H9 (cell line): ENCODE results near the gene NFU1. TPM values are rescaled to one million over a fixed set of nuclear protein-coding genes. Genes with fewer than 3 reads are reported as not detected.

ENCODE experiments used
- DNase-seq: peaks from one replicate; pipeline ENCODE4 v3.0.0-alpha.2; 2017
- H2AFZ ChIP-seq: one replicate; pipeline ENCODE4 v1.6.1; 2013; ENCODE audit warnings: mild to moderate bottlenecking, low read length, control low read depth, moderate library complexity
- H2AK5ac ChIP-seq: 2 replicates; pipeline ENCODE4 v1.6.1; 2013; ENCODE audit warnings: low read length, control low read depth, mixed read lengths; ENCODE audit not compliant: insufficient read length
- H2BK120ac ChIP-seq: one replicate; pipeline ENCODE4 v1.6.1; 2013; ENCODE audit warnings: low read depth, mild to moderate bottlenecking, low read length, control low read depth, inconsistent platforms; ENCODE audit not compliant: poor library complexity, severe bottlenecking
- H2BK12ac ChIP-seq: 2 replicates; pipeline ENCODE4 v1.6.1; 2013; ENCODE audit warnings: low read length, control low read depth, mixed read lengths, low read depth; ENCODE audit not compliant: insufficient read length
- H2BK15ac ChIP-seq: 2 replicates; pipeline ENCODE4 v1.6.1; 2013; ENCODE audit warnings: low read depth, low read length, control low read depth
- H2BK20ac ChIP-seq: one replicate; pipeline ENCODE4 v1.6.1; 2013; ENCODE audit warnings: low read depth, mild to moderate bottlenecking, low read length, control low read depth, inconsistent platforms; ENCODE audit not compliant: poor library complexity, severe bottlenecking
- H2BK5ac ChIP-seq: 2 replicates; pipeline ENCODE4 v1.6.1; 2013; ENCODE audit warnings: low read length, control low read depth, mixed read lengths; ENCODE audit not compliant: insufficient read length
- H3K14ac ChIP-seq: 2 replicates; pipeline ENCODE4 v1.6.1; 2013; ENCODE audit warnings: low read length, control low read depth; ENCODE audit not compliant: insufficient read depth
- H3K18ac ChIP-seq: 2 replicates; pipeline ENCODE4 v1.6.1; 2013; ENCODE audit warnings: low read depth, mild to moderate bottlenecking, mixed read lengths, low read length, control low read depth; ENCODE audit not compliant: insufficient read length
- H3K23ac ChIP-seq: 2 replicates; pipeline ENCODE4 v1.6.1; 2013; ENCODE audit warnings: low read length, control low read depth, mixed read lengths, low read depth; ENCODE audit not compliant: insufficient read length
- H3K23me2 ChIP-seq: 2 replicates; pipeline ENCODE4 v1.6.1; 2013; ENCODE audit warnings: low read depth, mild to moderate bottlenecking, mixed read lengths, low read length, control low read depth; ENCODE audit not compliant: insufficient read length, poor library complexity, severe bottlenecking
- H3K27ac ChIP-seq: 2 replicates; pipeline ENCODE4 v1.5.1; 2013; ENCODE audit warnings: low read length, control low read depth, mixed read lengths, low read depth; ENCODE audit not compliant: insufficient read length
- H3K27me3 ChIP-seq: 2 replicates; pipeline ENCODE4 v1.6.1; 2013; ENCODE audit warnings: low read length, control low read depth, inconsistent platforms; ENCODE audit not compliant: insufficient read depth
- H3K4ac ChIP-seq: 2 replicates; pipeline ENCODE4 v1.6.1; 2013; ENCODE audit warnings: low read depth, mild to moderate bottlenecking, control low read depth, inconsistent platforms, low read length, moderate library complexity
- H3K4me1 ChIP-seq: 2 replicates; pipeline ENCODE4 v1.6.1; 2013; ENCODE audit warnings: low read length, control low read depth, inconsistent platforms; ENCODE audit not compliant: insufficient read depth
- H3K4me2 ChIP-seq: 2 replicates; pipeline ENCODE4 v1.6.1; 2013; ENCODE audit warnings: low read length, control low read depth, mixed read lengths; ENCODE audit not compliant: insufficient read length, insufficient read depth
- H3K56ac ChIP-seq: 2 replicates; pipeline ENCODE4 v1.6.1; 2013; ENCODE audit warnings: low read depth, mild to moderate bottlenecking, mixed read lengths, low read length, control low read depth; ENCODE audit not compliant: insufficient read length
- H3K79me1 ChIP-seq: 2 replicates; pipeline ENCODE4 v1.6.1; 2013; ENCODE audit warnings: low read depth, mild to moderate bottlenecking, moderate library complexity, low read length, control low read depth, inconsistent platforms; ENCODE audit not compliant: insufficient read depth, poor library complexity, severe bottlenecking
- H3K79me2 ChIP-seq: 2 replicates; pipeline ENCODE4 v1.6.1; 2013; ENCODE audit warnings: low read length, control low read depth, inconsistent platforms; ENCODE audit not compliant: insufficient read depth
- H3K9ac ChIP-seq: 2 replicates; pipeline ENCODE4 v1.6.1; 2013; ENCODE audit warnings: low read length, control low read depth, mixed read lengths; ENCODE audit not compliant: insufficient read length; ENCODE audit errors: extremely low read depth
- H3K9me3 ChIP-seq: one replicate; pipeline ENCODE4 v1.6.1; 2013; ENCODE audit warnings: low read depth, low read length, inconsistent platforms; ENCODE audit not compliant: control insufficient read depth
- H3T11ph ChIP-seq: one replicate; pipeline ENCODE4 v1.6.1; 2013; ENCODE audit warnings: mild to moderate bottlenecking, low read length, control low read depth, inconsistent platforms
- H4K20me1 ChIP-seq: one replicate; pipeline ENCODE4 v1.6.1; 2013; ENCODE audit not compliant: control insufficient read depth, insufficient read length, insufficient read depth
- H4K5ac ChIP-seq: 2 replicates; pipeline ENCODE4 v1.6.1; 2013; ENCODE audit warnings: low read depth, mild to moderate bottlenecking, mixed read lengths, low read length, control low read depth; ENCODE audit not compliant: insufficient read length
- H4K8ac ChIP-seq: replicated peaks from 2 replicates; pipeline ENCODE4 v1.6.1; 2013; ENCODE audit warnings: low read length, control low read depth, mixed read lengths, low read depth; ENCODE audit not compliant: insufficient read length
- H4K91ac ChIP-seq: 2 replicates; pipeline ENCODE4 v1.6.1; 2013; ENCODE audit warnings: low read depth, mild to moderate bottlenecking, moderate library complexity, mixed read lengths, low read length, control low read depth; ENCODE audit not compliant: insufficient read length
- H3K27ac Mint-ChIP-seq, 3 experiments: 2 replicates in 2 of 3; 3 replicates in 1 of 3; pipeline ENCODE4 v1.8.0; 2020 to 2021; ENCODE audit warnings: mixed read lengths in 3 of 3, mild to moderate bottlenecking in 1 of 3, moderate library complexity in 1 of 3
- H3K27me3 Mint-ChIP-seq: 2 replicates; pipeline ENCODE4 v1.8.0; 2021; ENCODE audit warnings: low read depth, mild to moderate bottlenecking, moderate library complexity, mixed read lengths
- H3K36me3 Mint-ChIP-seq, 3 experiments: 2 replicates in 2 of 3; 3 replicates in 1 of 3; pipeline ENCODE4 v1.8.0; 2020 to 2021; ENCODE audit warnings: low read depth in 3 of 3, mixed read lengths in 3 of 3; ENCODE audit not compliant: insufficient read depth in 1 of 3
- H3K4me1 Mint-ChIP-seq, 2 experiments: 2 replicates each; pipeline ENCODE4 v1.8.0; 2020; ENCODE audit warnings: mixed read lengths in 2 of 2
- H3K4me3 Mint-ChIP-seq, 2 experiments: 2 replicates in 1 of 2; 3 replicates in 1 of 2; pipeline ENCODE4 v1.8.0; 2020 to 2021; ENCODE audit warnings: mild to moderate bottlenecking in 2 of 2, mixed read lengths in 2 of 2, moderate library complexity in 1 of 2
- H3K9me3 Mint-ChIP-seq, 2 experiments: 2 replicates in 1 of 2; 3 replicates in 1 of 2; pipeline ENCODE4 v1.8.0; 2020; ENCODE audit warnings: mild to moderate bottlenecking in 2 of 2, mixed read lengths in 2 of 2, moderate library complexity in 1 of 2
- WGBS: extraction: QIAGEN DNeasy Blood & Tissue Kit; methylation state at CpG from one replicate; pipeline ENCODE4 v1.1.7; 2013; ENCODE audit warnings: missing lambda C conversion rate, low lambda C conversion rate, mixed read lengths; ENCODE audit not compliant: insufficient read length; ENCODE audit errors: extremely low coverage; 5-methylcytosine and 5-hydroxymethylcytosine counted together
- total RNA-seq: library from RNA; stranded (reverse); gene quantifications from 2 replicates; pipeline ENCODE4 v1.2.1, GENCODE V29; 2021
- TF ChIP-seq, protein P1 (sequence below): fragments of 200-600 bp; sonication (generic); conservative IDR thresholded peaks from 3 replicates; pipeline ENCODE4 v1.8.0; 2021; ENCODE audit warnings: antibody characterized with exemption, mild to moderate bottlenecking

Gene NFU1
- total RNA-seq, 1 experiment from 2014 or later, result 61.4 TPM

- no peak overlapping the region for H4K91ac ChIP-seq
- Mint-ChIP-seq H3K4me1 (peaks cover 18 to 20% of the 10 kb centered on the region in 2 experiments), H3K27ac (no peak overlapping the region), H3K4me3 (no peak overlapping the region), H3K9me3 (no peaks in the 10 kb centered on the region), H3K36me3 (0 out of 7 replicates have a peak, but pooled peaks cover 0 to 2% (median 1%) of the 10 kb centered on the region in 3 experiments), H3K27me3 (no peaks in the 10 kb centered on the region; the same call in 1 of the 2 replicates)
- no peak overlapping the region for H2BK120ac ChIP-seq
- TF ChIP-seq, protein P1, sequence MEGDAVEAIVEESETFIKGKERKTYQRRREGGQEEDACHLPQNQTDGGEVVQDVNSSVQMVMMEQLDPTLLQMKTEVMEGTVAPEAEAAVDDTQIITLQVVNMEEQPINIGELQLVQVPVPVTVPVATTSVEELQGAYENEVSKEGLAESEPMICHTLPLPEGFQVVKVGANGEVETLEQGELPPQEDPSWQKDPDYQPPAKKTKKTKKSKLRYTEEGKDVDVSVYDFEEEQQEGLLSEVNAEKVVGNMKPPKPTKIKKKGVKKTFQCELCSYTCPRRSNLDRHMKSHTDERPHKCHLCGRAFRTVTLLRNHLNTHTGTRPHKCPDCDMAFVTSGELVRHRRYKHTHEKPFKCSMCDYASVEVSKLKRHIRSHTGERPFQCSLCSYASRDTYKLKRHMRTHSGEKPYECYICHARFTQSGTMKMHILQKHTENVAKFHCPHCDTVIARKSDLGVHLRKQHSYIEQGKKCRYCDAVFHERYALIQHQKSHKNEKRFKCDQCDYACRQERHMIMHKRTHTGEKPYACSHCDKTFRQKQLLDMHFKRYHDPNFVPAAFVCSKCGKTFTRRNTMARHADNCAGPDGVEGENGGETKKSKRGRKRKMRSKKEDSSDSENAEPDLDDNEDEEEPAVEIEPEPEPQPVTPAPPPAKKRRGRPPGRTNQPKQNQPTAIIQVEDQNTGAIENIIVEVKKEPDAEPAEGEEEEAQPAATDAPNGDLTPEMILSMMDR, result no peak
- no peak overlapping the region for H3K23ac ChIP-seq
- no peak overlapping the region for H2BK15ac ChIP-seq
- no peak overlapping the region for H2AK5ac ChIP-seq
- no peak overlapping the region for H2BK5ac ChIP-seq
- H3K4me2 ChIP-seq, result no peak overlapping the region
- no CpG with 5 or more reads among the region's 3 CpGs for WGBS
- H3K79me2 ChIP-seq, result peaks cover 1% of the 10 kb centered on the region; the same call in 1 of the 2 replicates
- no peak overlapping the region for H4K5ac ChIP-seq
- H3K56ac ChIP-seq, result no peak overlapping the region
- H3K9ac ChIP-seq, result no peak overlapping the region
- no peaks in the 10 kb centered on the region for H3K27me3 ChIP-seq
- H3K9me3 ChIP-seq, result no peaks in the 10 kb centered on the region
- no peak overlapping the region for H3K14ac ChIP-seq
- H2AFZ ChIP-seq, result no peak overlapping the region
- H2BK20ac ChIP-seq, result no peak overlapping the region
- H3K4me1 ChIP-seq, result no peaks in the 10 kb centered on the region
- H3K27ac ChIP-seq, result no peak overlapping the region
- peaks cover 3% of the 10 kb centered on the region for H3K23me2 ChIP-seq
- no peak overlapping the region for H3K18ac ChIP-seq
- H4K8ac ChIP-seq, result no peak overlapping the region
- H2BK12ac ChIP-seq, result no peak overlapping the region
- no peak overlapping the region for H3K4ac ChIP-seq
- DNase-seq, result no peak
- H4K20me1 ChIP-seq, result no peaks in the 10 kb centered on the region
- H3K79me1 ChIP-seq, result no peaks in the 10 kb centered on the region
- H3T11ph ChIP-seq, result no peak overlapping the region
These were observed 48.0 kb downstream of the NFU1 start for GRCh38 chr2:69389271-69389670.
